ENCODE results near the gene LGR5.

DNA sequence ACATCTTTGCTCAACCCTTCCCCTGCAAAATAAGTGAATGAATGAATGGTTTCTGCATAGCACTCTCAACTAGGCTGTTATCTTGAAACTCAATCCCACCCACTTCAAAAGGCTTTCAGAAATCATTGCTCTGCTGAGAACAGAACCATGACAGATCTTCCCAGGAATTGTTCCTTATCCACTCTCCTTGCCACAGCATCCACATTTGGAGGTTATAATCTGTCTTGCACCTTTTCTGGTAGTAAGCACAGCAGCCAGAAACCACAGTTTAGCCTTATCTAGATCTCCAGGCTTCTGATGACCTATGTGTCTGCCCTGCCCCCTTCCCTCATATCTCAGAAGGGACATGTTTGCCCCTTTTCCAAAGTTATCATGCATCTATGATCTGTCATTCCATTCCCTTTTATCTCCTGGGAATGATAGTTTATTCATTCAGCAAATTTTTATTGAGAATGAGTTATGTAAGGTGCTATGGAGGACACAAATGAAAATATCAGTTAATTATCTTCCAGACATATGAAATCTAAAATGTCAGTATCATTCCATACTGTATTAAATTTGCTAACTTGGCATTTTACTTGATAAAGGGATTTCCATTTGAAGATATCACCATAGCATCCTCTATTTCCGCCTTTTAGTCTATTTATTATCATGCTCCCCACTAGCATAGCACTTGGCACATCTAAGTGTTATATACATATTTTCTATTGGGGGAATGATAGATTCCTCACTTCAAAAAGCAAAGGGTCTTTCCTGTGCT lies 21.4 kb downstream of the LGR5 start:
- TF ChIP-seq, protein P1, sequence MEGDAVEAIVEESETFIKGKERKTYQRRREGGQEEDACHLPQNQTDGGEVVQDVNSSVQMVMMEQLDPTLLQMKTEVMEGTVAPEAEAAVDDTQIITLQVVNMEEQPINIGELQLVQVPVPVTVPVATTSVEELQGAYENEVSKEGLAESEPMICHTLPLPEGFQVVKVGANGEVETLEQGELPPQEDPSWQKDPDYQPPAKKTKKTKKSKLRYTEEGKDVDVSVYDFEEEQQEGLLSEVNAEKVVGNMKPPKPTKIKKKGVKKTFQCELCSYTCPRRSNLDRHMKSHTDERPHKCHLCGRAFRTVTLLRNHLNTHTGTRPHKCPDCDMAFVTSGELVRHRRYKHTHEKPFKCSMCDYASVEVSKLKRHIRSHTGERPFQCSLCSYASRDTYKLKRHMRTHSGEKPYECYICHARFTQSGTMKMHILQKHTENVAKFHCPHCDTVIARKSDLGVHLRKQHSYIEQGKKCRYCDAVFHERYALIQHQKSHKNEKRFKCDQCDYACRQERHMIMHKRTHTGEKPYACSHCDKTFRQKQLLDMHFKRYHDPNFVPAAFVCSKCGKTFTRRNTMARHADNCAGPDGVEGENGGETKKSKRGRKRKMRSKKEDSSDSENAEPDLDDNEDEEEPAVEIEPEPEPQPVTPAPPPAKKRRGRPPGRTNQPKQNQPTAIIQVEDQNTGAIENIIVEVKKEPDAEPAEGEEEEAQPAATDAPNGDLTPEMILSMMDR (IDR thresholded peaks at IDR 0.05), result no peak
- no peak for TF ChIP-seq POLR2A (IDR thresholded peaks at IDR 0.05)

All from uterus (tissue), 2 donors.